ENCODE measurements around the gene TRUB2. TPM values are rescaled to one million over a fixed set of nuclear protein-coding genes. Genes with fewer than 3 reads are reported as not detected.

Gene TRUB2
- polyA plus RNA-seq, 1 experiment = 25.9 TPM

GRCh38 chr9:128258326-128258725 is 63.9 kb downstream of the TRUB2 start:
- POLR2A ChIA-PET = no interaction called here
- Histone ChIP-seq H3K36me3 (ENCODE audit: control insufficient read depth, insufficient read depth, low read length) (peaks cover 58% of the 10 kb centered on the region), H3K27me3 (ENCODE audit: control insufficient read depth, insufficient read depth, low read length) (no peaks in the 10 kb centered on the region), H3K4me3 (ENCODE audit: low read depth, low read length) (no peak overlapping the region)
- DNase-seq (ENCODE audit: low read depth) = no peak
- TF ChIP-seq, protein P1, sequence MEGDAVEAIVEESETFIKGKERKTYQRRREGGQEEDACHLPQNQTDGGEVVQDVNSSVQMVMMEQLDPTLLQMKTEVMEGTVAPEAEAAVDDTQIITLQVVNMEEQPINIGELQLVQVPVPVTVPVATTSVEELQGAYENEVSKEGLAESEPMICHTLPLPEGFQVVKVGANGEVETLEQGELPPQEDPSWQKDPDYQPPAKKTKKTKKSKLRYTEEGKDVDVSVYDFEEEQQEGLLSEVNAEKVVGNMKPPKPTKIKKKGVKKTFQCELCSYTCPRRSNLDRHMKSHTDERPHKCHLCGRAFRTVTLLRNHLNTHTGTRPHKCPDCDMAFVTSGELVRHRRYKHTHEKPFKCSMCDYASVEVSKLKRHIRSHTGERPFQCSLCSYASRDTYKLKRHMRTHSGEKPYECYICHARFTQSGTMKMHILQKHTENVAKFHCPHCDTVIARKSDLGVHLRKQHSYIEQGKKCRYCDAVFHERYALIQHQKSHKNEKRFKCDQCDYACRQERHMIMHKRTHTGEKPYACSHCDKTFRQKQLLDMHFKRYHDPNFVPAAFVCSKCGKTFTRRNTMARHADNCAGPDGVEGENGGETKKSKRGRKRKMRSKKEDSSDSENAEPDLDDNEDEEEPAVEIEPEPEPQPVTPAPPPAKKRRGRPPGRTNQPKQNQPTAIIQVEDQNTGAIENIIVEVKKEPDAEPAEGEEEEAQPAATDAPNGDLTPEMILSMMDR (IDR thresholded peaks at IDR 0.05; ENCODE audit: insufficient read depth, low read depth, low read length) = no peak
- CTCF ChIA-PET = no interaction called here

DNA sequence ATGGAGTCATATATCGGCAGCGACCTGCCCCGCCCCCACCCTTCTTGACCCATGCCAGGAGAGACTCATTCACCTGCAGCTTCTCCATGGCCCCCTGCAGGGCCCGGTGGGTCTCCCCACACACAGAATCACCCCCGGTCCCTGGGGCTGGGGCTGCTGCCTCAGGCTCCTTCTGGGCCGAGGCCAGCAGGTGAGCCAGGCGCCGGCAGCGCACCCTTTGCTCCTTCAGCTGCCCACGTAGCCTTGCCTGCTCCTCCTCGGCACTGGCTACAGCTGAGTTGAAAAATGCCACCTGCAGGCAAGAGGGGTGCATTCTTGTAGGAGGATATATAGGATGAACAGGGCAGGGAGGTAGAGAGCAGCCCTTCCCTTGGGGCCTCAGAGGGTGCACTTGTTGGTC is 64.3 kb downstream of the TRUB2 start:
- CTCF ChIA-PET = no interaction called here
- DNase-seq (ENCODE audit: low read depth) = no peak
- Histone ChIP-seq H3K27me3 (ENCODE audit: control insufficient read depth, insufficient read depth, low read length) (no peaks in the 10 kb centered on the region), H3K4me3 (ENCODE audit: low read depth, low read length) (no peak overlapping the region), H3K36me3 (ENCODE audit: control insufficient read depth, insufficient read depth, low read length) (peaks cover 57% of the 10 kb centered on the region)
- TF ChIP-seq, protein P1 (IDR thresholded peaks at IDR 0.05; ENCODE audit: insufficient read depth, low read depth, low read length) = no peak
- POLR2A ChIA-PET = no interaction called here

DNA sequence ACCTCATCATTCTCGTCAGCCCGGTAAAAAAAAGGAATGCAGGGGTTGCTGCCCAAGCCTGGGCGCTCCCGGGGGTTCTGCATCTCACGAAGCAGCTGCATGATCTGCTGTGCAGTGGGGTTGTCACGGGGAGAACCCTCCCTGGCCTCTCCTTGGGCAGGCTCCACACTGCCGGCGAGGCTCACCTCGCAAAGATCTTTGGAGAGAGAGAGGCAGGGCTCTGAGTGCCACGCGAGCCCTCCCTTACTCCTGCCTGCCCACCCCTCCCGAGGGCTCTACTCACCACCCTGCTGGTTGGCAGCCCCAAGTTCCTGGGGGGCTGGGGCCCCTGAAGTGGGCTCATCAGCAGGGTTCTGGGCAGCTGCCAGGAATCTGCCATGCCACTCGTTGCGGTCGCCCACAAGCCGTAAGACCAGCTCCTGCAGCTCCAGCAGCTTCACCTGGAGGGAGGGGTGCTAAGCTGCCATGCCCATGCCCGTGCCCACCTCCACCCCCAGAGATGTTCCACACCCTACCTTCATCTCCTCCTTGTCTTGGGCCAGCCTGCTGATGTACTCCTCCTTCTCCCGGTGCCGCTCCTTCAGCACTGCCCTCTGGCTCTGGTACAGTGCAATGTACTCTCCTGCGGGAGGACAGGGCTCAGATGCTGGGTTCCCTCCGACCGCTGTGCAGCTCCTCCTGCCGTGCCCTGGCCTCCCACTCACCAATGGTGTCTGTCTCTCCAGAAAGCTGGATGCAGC is 65.0 kb downstream of the TRUB2 start:
- TF ChIP-seq, protein P1 (IDR thresholded peaks at IDR 0.05; ENCODE audit: insufficient read depth, low read depth, low read length) = no peak
- ChIA-PET POLR2A (no interaction called here), CTCF (interaction anchor here (3.9 kb wide), 1 partner anchor 12 kb away, joined by 24 read pairs; no protein-coding TSS in a partner anchor)
- DNase-seq (ENCODE audit: low read depth) = no peak
- peaks cover 51% of the 10 kb centered on the region for H3K36me3 ChIP-seq (ENCODE audit: control insufficient read depth, insufficient read depth, low read length)
- no peak overlapping the region for H3K4me3 ChIP-seq (ENCODE audit: low read depth, low read length)
- H3K27me3 ChIP-seq (ENCODE audit: control insufficient read depth, insufficient read depth, low read length) = no peaks in the 10 kb centered on the region

Other genes starting within 250 kb of the TRUB2 start
- 59.7 and 91.9 TPM in 2 replicates for gene PTGES2, start 194.7 kb downstream of the TRUB2 start, polyA plus RNA-seq (2011; rRNA removed)
- not detected in 2 replicates for gene LCN2, start 173.0 kb downstream of the TRUB2 start, polyA plus RNA-seq (2011; rRNA removed)
- gene BBLN, start 162.2 kb downstream of the TRUB2 start, polyA plus RNA-seq (2011; rRNA removed) = 45.0 and 60.4 TPM in 2 replicates
- gene CIZ1, start 130.9 kb downstream of the TRUB2 start, polyA plus RNA-seq (2011; rRNA removed) = 24.0 and 36.0 TPM in 2 replicates
- 6.4 and 8.4 TPM in 2 replicates for gene DNM1, start 119.1 kb downstream of the TRUB2 start, polyA plus RNA-seq (2011; rRNA removed)
- gene GOLGA2, start 46.4 kb downstream of the TRUB2 start, polyA plus RNA-seq (2011; rRNA removed) = 86.6 and 91.1 TPM in 2 replicates
- 76.4 and 77.4 TPM in 2 replicates for gene SWI5, start 46.2 kb downstream of the TRUB2 start, polyA plus RNA-seq (2011; rRNA removed)
- gene COQ4, start 392 bp upstream of the TRUB2 start, polyA plus RNA-seq (2011; rRNA removed) = 27.3 and 34.6 TPM in 2 replicates
- gene SLC27A4, start 18.1 kb upstream of the TRUB2 start, polyA plus RNA-seq (2011; rRNA removed) = 9.3 and 15.2 TPM in 2 replicates
- 68.7 and 95.7 TPM in 2 replicates for gene URM1, start 48.9 kb upstream of the TRUB2 start, polyA plus RNA-seq (2011; rRNA removed)
- 193 and 309 TPM in 2 replicates for gene CERCAM, start 98.4 kb upstream of the TRUB2 start, polyA plus RNA-seq (2011; rRNA removed)
- gene ODF2, start 133.6 kb upstream of the TRUB2 start, polyA plus RNA-seq (2011; rRNA removed) = 16.3 and 21.5 TPM in 2 replicates
- 22.0 and 25.0 TPM in 2 replicates for gene GLE1, start 182.3 kb upstream of the TRUB2 start, polyA plus RNA-seq (2011; rRNA removed)
- gene SPTAN1, start 230.1 kb upstream of the TRUB2 start, polyA plus RNA-seq (2011; rRNA removed) = 201 and 317 TPM in 2 replicates

Measured in BJ (cell line).